Measurements from ENCODE around the gene SLC22A6.

The SLC22A6 gene, protein sequence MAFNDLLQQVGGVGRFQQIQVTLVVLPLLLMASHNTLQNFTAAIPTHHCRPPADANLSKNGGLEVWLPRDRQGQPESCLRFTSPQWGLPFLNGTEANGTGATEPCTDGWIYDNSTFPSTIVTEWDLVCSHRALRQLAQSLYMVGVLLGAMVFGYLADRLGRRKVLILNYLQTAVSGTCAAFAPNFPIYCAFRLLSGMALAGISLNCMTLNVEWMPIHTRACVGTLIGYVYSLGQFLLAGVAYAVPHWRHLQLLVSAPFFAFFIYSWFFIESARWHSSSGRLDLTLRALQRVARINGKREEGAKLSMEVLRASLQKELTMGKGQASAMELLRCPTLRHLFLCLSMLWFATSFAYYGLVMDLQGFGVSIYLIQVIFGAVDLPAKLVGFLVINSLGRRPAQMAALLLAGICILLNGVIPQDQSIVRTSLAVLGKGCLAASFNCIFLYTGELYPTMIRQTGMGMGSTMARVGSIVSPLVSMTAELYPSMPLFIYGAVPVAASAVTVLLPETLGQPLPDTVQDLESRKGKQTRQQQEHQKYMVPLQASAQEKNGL

DNA sequence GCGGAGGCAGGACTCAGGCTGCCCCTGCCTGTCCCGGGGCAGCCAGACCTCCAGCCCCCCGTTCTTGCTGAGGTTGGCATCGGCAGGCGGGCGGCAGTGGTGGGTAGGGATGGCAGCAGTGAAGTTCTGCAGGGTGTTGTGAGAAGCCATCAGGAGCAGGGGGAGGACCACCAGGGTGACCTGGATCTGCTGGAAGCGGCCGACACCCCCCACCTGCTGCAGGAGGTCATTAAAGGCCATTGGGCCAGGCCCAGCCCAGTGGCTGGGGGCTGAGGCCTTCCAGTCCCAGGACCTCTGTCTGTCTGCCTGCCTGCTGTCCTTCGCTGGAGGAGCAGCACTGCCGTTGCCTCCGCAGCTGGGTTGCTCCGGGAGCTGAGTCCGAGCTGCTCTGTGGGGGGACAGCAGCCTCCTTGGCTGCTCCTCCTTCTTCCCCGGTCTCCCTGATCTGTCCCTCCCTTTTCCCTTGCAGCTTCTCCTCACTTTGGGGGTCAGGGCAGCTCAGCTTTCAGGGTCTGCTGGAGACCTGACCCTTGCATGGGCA lies at the start of gene SLC22A6:
Gene SLC22A6 (minus strand): TSS at position 517 of the 541 bp plus-strand sequence. CDS start 277 bp downstream, at position 240.
- no peak for DNase-seq (ENCODE audit: low read depth, low spot score)

DNA sequence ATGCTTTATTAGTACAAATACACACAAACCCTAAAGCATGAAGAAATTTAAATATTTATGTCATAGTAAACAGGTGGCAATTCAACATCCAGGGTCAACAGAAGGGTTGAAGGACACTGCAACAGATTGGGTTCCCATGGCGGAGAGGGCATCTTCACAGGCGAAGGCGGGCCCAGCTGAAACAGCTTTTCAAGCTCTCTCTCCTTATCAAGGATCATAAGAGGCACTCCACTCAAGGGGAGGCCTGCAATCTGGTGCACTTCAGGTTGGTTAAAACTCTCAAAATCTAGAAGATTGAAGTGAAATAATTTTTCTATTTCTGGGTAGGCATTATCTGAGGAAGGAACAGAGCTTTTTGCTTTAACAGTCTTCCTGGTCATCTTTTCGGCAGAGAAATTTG lies 47.7 kb upstream of the SLC22A6 start:
- DNase-seq (ENCODE audit: low read depth, low spot score), result no peak

DNA sequence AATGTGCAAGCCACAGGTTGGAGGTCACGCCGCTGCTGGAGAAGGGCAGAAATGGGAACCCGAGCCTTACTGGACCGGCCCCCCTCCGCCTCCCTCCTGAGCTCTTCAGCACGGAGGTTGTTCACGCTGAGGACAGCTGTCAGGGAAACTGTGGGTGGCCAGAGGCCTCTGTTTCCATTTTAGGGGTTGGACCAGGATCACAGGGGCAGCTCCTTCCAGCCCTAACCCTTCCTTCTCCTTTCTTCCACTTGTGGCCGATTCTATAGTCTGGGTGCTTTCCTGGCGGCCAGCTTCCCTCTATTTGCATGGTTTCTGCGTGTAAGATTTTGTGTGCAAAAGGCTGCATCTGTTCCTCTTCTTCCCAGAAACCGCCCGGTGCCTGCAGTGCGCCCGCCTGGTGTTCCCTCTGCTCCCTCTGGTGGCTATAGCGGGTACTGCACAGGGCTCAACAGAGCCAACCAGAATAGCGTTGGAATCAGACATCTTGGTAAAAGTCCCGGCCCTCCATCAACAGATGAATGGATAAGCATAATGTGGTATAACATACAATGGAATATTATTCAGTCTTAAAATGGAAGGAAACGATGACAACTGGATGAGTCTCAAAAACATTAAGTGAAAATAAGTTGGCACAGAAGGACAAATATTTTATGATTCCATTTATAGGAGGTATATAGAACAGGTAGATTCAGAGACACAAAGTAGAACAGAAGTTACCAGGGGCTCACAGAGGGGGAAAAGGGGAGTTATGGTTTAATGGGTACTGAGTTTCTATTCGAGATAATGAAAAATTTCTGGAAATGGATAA lies 39.3 kb upstream of the SLC22A6 start:
- DNase-seq (ENCODE audit: low read depth, low spot score), result peak; percentile 79

- no peak for DNase-seq (ENCODE audit: low read depth, low spot score)
Measured at GRCh38 chr11:63023222-63023814, 38.6 kb upstream of the SLC22A6 start.

- DNase-seq (ENCODE audit: low read depth, low spot score), result no peak
Measured at GRCh38 chr11:63022441-63022840, 37.7 kb upstream of the SLC22A6 start.

GRCh38 chr11:63020671-63021291 lies 36.0 kb upstream of the SLC22A6 start:
- no peak for DNase-seq (ENCODE audit: low read depth, low spot score)

DNA sequence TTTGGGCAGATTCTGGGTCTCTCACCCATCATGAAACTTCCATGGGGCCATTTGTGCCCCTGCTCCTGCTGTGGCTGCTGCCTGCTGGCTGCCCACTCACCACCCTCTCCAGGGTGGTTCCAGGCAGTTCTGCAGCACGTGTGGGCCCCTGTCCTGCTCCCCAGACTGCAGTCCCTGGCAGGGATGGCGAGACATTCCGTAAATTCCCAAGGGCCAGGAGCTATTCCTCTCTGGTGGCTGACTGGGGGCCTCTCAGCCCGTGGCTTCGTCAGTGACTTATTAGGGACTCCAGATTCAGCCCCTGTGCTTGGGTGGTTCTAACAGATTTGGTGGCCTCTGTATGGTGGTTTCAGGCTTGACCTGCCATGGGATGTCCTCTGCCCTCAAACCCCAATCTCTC lies 34.7 kb upstream of the SLC22A6 start:
- no peak for DNase-seq (ENCODE audit: low read depth, low spot score)

DNA sequence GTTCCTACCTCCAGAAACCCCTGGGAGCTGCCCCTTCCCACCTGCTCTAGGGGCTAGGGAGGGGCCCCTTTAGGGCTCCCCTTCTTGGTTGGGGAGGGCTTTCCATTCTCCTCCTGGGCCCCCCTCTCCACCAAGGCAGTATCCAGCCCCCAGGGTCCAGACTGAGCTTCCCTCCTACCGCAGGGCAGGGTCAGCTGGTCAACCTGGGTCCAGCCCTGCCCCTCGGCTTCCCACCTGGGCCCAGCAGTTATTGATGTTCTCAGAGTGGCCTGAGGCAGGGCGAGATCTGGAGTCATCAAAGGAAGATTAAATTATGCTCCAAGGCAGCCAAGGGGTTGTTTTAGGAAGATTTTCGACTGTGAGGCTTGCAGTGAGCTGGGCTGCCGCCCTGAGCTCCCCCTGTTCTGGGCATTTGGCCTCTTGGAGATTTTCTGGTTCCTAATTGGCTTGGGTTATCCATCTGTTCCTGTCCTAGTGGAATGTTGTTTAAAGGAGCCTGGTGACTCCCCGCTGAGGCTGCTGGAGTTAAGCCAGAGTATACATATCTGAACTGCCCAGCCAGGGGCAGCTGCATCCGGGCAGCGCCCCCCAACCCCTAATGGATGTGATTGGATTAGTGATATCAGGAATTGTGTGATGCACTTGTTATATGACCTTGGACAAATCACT lies 32.7 kb upstream of the SLC22A6 start:
- no peak for DNase-seq (ENCODE audit: low read depth, low spot score)

- DNase-seq (ENCODE audit: low read depth, low spot score), result no peak
Measured at GRCh38 chr11:63015521-63016215, 30.9 kb upstream of the SLC22A6 start, which contains the start of gene SLC22A8. Gene SLC22A8, minus strand, starts transcription at chr11:63015841. Its CDS starts 883 bp downstream, at chr11:63014958.

DNA sequence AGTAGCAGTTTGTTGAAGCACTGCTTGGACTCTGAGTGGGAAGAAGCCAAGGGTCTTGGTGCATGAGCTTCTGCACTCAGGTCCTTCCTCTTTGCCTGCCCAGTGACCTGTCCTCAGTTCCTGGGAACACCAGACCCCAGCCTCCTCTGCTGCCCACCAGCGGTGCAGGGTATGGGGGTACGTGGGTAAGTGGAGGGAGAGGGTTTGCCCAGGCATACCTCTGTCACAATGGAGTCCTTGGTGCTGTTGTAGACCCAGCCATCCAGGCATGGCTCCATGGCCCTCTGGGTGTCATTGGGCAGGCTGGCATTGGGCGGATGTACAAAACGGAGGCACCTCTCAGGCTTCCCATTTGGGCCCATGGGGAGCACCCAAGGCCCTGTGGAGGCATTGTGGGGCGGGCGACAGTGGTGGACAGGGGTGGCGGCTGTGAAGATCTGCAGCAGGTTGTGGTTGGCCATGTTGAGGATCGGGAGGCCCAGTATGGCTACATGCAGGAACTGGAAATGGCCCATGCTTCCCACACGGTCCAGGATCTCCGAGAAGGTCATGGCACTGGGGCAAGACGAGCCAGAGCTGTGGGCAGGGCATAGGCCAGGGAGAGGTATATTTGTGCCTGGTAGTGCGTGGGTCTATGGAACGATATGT lies 29.8 kb upstream of the SLC22A6 start:
- DNase-seq (ENCODE audit: low read depth, low spot score), result no peak

- DNase-seq (ENCODE audit: low read depth, low spot score), result no peak
Measured at GRCh38 chr11:63012839-63013238, 28.1 kb upstream of the SLC22A6 start.

DNA sequence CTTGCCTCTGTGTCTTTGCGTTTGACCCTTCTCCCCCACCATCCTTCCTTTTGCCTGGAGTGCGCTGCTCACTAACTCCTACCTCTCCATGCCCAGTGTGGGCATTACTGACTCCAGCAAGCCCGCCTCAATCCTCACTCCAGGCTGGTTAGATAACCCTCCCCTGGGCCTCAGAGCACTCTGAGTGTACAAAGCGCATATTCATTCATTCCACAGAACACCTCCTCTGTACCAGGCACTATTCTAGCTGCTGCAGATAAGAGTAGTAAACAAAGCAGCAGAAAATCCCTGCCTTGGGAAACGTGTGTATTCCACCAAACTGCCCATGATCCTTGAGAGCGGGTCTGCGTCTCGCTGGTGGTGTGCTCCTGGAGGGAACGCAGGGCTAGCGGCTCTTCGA lies 27.7 kb upstream of the SLC22A6 start:
- no peak for DNase-seq (ENCODE audit: low read depth, low spot score)

DNA sequence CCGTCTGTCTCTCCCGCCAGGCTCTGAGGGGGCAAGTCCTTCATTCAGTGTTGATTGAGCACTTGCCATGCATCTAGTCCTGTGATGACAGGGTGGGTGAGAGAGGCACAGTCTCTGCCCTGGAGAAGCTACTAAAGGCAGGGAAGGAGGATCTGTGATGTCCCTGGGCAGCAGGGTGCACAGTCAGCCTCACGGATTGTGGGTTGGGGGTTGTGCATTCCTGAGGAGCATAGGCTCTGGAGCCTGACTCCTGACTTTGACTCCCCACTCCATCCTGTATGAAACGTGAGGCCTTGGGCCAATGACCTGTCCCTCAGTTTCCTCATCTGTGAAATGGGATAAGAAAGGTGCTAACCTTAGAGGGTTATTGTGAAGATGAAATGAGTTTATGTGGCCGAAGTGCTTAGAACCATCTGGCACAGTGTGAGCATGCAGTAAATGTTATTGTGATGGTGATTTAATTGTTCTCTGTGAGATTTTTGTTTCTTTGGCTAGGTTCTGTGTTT lies 26.2 kb upstream of the SLC22A6 start:
- no peak for DNase-seq (ENCODE audit: low read depth, low spot score)

- no peak for DNase-seq (ENCODE audit: low read depth, low spot score)
Measured at GRCh38 chr11:63007920-63008319, 23.2 kb upstream of the SLC22A6 start.

- no peak for DNase-seq (ENCODE audit: low read depth, low spot score)
Measured at GRCh38 chr11:63001456-63001855, 16.7 kb upstream of the SLC22A6 start.

GRCh38 chr11:62999649-63000048 lies 14.9 kb upstream of the SLC22A6 start:
- no peak for DNase-seq (ENCODE audit: low read depth, low spot score)

DNA sequence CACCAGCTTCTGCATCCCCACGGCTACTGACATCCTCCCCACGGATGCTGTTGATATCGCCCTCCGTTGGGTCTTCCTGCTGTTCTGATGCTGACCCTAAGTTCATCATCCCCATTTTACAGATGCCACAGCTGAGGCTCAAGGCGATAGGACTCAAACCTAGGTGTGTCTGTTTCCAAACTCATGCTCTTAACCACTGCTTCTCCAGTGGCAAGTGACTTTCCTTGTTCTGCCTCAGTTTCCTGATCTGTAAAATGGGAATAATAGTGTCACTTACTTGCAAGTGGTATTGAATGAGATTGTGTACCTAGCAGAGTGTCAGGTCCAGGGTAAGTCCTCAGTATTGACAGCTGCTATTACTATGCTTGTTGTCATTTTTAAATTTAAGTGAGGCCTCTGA lies 14.4 kb upstream of the SLC22A6 start:
- no peak for DNase-seq (ENCODE audit: low read depth, low spot score)

GRCh38 chr11:62996271-62996670 lies 11.5 kb upstream of the SLC22A6 start:
- no peak for DNase-seq (ENCODE audit: low read depth, low spot score)

GRCh38 chr11:62994775-62995174 lies 10.0 kb upstream of the SLC22A6 start:
- no peak for DNase-seq (ENCODE audit: low read depth, low spot score)

Data from activated naive CD8-positive, alpha-beta T cell treated with anti-CD3 and anti-CD28 coated beads, Interleukin-2, amount 50 U/mL, for 16 hours (primary cell).